HG02840 (cell line): ENCODE results near the gene ZNF653.
"Not testable (repeated sequence)": the region's sequence is repeated elsewhere in the genome, so short reads cannot be mapped to it uniquely, and the experiment has no call there.

ENCODE experiments used
- ATAC-seq: cut with Tn5 transposase; IDR thresholded peaks from one replicate; pipeline ENCODE4 v1.9.1; 2021; ENCODE audit warnings: mild to moderate bottlenecking, moderate library complexity, moderate number of reproducible peaks; ENCODE audit not compliant: unreplicated experiment, low FRiP score

Gene ZNF653

DNA sequence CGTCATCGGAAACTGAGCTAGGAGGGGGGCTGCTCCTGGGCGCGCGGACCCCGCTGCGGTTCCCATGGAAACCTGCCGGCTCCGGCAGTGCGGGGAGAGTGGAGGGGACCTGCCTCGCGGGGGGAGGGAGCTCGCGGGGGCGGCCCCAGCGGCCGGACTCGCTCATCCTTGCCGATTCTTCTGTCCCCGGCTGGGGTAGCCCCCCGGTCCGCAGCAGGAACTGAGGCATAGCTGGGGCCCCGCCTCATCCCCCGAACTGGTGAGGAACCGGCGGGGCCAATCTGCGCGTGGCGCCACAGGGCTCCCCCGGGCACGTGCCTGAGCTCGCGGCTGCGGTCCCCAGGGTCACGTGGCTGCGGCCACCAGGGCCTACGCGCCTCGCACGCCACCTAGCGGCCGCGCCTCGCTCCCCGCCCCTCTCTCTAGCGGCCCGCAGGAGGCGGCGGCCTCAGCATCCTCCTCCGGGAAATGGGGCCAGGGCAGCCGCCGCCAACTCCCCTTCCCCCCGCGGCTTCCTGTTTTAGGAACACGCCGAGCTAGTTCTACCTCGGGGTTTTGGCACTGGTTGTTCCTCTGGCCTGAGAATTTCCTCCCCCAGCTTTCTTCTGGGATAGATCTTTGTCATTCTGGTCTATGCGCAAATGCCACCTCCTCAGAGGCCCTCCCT, 23.1 kb downstream of the ZNF653 start:
- no peak for ATAC-seq

DNA sequence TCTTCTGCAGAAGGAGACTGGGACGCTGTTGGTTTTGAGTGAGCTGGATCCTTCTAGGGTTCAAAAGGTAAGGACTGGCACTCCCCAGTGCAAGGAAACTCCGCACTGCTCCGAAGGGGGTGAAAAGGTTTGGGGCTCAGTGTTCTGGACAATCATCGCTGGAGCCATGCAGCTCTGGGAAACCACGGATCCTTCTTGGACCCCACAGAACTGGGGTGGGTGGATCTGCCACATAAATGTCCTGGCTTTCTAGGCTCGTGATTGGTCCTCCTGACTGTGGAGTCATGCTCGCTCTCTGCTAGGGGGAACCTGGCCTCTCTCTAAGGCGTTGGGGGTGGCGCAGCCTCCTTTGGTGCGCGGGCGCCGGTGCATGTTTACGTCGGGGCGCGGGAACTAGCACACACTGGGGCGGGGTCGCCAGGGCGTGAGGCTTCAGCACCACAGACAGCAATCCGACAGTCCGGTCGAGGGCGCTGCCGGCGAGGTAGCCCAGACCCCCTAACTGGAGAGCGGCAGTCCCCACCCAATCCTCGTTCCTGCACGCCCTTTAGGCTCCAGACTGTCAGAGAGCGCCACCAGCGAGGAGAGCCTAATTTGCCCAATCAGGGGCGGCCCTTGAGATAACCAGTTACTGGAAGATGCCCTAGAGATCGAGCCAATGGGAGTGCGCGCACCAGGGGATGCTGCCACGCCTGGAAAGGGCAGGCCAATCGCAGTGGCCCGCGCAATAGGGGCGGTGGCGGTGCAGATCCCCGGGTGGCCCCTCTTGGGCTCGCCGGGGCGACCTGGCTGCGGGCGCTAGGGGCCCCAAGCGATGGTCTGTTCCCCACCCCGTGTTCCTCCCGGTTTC, 23.9 kb downstream of the ZNF653 start:
- no peak for ATAC-seq

DNA sequence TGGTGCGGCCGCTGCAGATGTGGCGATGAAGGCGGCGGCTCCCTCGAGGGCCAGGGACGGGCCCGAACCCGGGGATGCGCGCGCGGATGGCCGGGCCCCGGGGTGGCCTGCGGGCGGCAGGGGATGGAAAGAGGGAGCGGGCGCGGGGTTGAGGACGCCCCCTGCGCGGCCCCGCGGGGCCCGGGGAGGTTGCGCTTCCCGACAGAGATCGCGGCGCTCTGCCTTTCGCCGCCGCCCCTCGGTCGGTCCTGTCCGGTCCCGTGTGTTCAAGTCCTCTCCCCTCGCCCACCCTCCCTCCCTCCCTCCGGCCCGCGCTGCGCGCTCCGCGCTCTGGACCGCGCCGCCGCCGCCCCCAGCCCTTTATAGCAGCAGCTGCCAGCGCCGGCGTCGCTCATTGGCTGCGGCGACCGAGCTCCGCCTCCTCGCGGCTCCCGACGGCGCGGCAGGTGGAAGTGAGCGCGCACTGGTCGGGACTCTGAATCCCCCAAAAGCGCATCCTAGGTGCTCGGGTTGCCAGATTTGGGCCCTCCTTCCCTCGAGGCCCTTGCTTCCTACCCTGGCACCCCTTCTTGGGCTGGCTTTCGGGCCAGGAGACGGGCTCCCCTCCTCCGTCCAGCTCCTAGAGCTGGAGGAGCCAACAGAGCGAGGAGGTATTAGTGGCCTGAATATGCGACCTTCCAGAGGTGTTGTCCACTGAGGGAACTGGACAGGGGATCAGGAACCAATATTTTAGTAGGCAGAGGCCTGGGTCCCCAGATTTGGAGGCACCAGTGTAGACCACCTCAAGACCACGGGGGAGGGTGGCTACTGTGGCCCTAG, 24.7 kb downstream of the ZNF653 start, which contains the start of gene ELAVL3:
Gene ELAVL3, minus strand, starts transcription at position 332 of the 819 bp plus-strand sequence. CDS start 438 bp downstream, outside the sequence.
- no peak for ATAC-seq

DNA sequence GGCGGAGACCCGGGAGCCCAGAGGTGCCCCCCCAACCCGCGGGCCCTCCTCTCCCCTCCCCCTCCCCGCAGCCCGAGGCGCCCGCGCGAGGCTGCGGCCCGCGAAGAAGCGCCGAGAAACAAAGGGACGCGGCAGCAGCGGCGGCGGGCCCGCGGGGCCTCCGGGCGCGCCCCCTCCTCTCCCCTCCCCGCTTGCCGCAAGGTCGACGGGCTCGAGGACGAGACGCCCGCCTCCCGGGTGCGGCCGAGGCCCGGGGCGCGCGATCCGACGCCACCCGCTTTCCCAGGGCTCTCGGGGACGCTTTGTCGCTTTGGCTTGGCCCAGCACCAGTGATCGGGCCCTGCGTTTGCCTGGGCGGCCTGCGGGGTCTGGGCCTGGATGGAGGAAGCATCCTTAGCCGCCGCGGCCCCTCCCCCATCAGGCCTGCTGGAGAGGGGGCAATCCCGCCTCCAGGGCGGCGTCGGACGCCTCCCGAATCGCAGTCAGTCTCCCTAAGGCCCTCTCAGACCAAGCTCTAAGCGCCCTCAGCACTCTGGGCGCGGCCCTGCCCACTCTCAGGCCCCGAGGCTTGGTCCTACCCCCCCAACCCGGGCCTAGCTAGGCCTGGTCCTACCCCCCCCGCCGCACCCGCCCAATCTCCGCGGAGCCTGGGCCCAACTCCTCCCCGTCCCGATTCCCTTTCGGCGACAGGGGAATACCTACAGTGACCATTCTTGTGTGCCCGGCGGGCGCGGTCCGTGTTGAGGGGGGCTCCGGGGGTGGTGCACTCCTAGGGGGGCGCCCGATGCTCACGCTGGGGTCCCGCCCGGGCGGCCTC, 25.5 kb downstream of the ZNF653 start:
- ATAC-seq, result no peak

DNA sequence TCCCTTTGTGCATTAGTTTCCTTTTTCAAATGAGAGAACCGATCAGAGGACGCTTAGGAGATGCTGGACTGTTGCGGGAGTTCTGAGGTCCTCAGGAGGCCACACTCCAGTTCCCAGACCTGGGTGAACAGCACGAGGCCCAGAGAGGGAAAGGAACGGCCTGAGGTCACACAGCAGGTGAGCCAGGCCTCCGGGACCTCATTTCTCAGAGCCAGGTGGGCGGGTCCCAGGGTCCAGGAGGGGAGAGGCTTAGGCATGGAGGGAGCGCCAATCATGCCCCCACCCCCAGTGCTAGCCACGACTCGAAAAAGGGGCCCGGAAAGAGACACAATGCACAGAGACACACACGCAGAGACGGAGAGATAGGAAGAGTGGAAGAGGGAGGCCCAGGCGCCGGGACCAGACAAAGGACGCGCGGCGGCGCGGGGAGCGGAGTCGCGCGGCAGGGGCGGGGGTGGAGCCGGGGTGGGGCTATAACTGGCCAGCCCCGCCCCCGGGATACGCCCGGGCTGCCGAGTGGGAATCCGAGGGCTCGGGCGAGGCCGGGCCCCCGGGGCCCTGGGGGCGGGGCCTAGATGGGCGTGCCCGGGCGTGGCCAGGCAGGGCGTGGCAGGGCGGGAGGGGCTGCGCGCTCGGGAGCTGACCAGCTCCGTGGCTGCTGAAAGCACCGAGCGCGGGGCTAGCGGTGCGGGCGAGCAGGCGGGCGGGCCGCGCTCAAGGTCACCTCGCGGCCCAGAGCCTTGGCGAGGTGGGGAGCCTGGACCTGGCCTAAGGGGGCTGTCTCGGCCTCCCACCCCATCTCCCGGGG, 26.3 kb downstream of the ZNF653 start:
- ATAC-seq, result no peak

DNA sequence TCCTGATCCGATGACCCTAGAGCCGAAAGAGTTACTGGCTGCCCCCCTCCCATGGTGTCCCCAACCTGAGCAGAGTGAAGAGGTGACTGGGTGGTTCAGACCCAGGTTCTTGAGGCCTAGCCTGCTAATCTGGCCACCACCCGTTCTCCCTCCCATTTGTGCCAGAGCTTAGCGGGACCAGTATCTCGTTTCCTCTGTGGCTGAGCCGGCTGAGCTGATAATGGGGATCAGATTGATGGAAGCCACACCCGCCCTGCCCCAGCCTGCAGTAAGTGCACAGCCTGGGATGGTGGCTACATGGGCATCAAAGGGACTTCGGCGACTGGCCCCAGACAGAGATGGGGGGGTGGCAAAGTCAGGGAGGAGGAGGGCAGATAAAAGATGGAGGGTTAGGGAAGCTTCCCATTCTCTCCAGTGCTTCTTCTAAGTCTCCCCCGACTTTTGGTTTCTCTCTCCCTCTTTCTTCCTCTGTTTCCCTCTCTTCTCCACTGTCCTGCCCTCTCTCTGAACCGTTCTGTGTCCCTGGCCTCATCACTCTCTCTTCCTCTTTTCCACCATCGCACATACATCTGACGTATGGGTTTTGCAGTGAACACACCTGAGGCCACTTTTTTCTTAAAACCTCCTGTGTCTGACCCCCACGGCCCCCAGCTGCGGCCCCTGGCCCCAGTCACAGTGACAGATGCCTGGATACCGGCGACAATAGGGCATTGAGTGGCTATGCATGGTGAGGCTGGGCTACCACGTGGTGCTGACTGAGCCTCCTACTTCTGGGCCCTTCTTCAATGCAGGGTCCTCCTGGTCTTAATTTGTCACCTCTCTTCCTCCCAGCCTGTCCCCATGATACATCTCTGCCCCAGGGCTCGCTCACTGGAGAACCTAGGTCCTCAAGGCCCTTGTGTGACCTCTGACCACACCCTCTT, 27.2 kb downstream of the ZNF653 start:
- ATAC-seq, result no peak

DNA sequence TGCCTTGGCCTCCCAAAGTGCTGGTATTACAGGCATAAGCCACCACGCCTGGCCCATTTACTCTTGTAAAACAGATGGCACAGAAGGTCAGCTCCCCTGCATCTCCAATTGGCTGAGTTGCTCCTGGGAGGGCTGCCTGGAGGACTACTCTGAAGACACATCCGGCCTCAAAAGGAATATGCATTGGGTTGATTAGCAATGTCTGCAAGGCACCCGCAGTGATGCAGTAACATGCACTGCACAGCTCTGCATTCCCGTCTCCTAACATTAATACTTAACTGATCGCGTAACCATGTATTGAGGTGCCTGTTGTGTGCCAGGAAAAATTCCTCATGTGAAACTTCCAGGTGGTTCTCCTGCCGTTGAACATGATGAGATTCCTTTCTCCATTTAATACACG, 29.8 kb downstream of the ZNF653 start:
- no peak for ATAC-seq

DNA sequence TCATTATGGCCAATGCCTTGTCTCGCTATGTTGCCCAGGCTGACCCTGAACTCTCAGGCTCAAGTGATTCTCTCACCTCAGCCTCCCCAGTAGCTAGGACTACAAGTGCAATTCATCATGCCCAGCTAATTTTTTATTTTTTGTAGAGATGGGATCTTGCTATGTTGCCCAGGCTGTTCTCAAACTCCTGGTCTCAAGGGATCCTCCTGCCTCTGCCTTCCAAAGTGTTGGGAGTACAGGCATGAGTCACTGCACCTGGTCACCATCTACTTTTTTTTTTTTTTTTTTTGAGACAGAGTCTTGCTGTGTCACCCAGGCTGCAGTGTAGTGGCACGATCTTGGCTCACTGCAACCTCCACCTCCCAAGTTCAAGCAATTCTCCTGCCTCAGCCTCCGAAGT, 30.3 kb downstream of the ZNF653 start:
- ATAC-seq, result not testable (repeated sequence)

DNA sequence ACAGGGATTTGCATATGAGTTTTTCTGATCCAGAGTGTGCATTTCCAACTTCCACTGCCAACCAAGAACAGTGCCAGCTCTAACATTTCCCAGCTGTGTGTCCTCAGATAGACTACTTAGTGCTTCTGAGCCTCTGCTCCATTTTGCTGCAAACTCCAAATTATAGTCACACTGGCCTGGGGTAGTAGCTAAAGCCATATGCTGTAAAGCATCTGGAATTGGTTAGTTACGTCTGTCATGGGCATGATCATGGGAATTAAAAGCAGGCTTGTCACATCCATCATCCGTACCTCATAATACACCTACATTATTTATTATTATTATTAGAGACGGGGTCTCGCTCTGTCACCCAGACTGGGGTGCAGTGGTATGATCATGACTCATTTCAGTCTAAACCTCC, 31.9 kb downstream of the ZNF653 start:
- no peak for ATAC-seq

DNA sequence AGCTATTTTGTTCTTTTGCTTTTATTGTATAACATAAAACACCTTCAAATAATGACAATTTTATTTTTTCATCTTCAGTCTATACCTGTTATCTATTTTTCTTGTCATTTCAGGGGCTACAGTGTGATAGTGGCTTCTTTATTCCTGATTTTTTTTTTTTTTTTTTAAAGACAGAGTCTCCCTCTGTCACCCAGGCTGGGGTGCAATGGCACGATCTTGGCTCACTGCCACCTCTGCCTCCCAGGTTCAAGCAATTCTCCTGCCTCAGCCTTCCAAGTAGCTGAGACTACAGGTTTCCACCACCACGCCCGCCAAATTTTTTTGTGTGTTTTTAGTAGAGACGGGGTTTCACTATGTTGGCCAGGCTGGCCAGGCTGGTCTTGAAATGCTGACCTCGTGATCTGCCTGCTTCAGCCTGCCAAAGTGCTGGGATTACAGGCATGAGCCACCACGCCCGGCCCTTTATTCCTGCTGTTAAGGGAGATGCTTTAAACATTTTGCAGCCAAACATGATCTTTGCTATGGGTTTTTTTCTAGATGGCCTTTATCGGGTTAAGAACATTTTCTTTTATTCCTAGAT, 37.3 kb downstream of the ZNF653 start:
- ATAC-seq, result not testable (repeated sequence)

DNA sequence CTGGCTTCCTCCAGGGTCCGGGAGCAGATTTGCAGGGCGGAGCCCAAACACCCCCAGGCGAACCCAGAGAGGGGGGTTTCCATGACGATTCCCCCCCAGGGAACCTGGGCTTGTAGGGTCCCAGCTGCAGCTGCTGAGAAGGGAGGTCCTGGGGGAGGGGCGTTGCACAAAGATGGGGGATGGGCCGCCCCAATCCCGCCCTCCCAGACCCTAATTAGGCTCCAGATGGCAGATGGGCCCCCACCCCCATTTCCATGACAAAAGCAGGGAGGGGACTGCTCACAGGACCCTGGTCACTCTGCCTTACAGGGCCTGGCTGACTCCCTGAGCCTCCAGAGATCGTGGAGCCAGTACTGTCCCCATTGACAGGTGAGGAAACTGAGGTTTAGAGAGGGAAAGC, 40.0 kb downstream of the ZNF653 start:
- no peak for ATAC-seq

DNA sequence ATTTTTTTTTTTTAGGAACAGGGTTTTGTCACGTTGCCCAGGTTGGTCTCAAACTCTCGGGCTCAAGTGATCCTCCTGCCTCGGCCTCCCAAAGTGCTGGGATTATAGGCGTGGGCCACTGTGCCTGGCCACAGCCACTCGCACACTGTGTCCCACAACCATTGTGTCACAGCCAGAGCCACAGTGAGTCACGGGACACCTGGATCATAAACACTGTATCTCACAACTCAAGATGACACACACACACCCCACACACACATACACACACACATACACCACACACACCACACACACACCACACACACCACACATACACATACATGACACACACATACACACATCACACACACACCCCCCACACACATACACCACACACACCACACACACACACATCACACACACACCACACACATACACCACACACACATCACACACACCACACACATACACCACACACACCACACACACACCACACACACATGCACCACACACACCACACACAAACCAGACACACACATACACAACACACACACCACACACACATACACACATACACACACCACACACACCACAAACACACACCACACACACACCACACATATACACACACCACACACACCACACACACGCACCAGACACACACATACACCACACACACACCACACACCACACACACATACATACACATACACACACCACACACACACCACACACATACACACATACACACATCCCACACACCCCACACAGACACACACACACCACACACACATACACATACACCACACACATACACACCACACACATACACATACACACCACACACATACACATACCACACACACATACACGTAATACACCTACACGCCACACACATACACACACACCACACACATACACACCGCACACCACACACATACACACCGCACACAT, 41.0 kb downstream of the ZNF653 start:
- no peak for ATAC-seq

DNA sequence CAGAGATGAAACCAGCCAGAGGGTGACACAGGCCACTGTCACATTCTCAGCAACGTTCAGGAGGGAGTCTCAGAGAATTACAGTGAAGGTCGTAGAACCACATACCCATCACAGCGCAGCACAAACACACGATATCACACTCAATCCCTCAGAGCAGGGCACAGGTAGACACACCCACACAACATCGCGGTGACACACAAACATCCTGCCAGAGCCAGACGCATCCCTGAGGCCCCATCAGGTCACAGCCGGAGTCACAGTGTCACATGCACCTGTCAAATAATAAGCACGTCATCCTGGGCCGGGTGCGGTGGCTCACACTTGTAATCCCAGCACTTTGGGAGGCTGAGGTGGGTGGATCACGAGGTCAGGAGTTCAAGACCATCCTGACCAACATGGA, 42.2 kb downstream of the ZNF653 start:
- no peak for ATAC-seq

DNA sequence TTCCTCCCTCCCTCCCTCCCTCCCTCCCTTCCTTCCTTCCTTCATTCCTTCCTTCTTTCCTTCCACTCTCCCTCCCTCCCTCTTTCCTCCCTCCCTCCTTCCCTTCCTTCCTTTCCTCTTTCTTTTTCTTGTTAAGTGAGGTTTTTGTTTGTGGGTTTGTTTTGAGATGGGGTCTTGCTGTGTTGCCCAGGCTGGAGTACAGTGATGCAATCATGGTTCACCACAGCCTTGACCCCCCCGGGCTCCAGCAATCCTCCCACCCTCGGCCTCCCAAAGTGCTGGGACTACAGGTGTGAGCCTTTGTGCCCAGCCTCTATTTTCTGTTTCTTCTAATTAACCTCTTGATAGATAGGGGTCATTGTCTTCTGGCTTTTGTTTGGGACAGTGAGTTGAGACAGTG, 44.2 kb downstream of the ZNF653 start:
- no peak for ATAC-seq

DNA sequence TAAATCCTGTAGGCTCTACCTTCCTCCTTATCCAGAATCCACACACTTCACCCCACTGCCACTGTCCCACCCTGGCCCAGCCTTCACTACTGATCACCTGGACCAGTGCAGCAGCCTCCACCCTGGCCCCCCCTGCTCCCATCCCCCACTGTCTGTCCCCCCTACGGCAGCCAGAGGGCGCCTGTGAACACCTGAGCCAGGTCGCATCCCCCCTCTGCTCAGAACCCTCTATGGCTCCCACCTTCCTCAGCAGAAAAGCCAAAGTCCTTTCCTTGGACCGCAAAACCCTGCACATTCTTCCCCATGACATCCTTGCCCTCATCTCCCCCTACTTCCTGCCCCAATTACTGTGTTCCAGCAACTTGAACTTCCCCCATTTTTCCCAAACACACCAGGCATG, 45.4 kb downstream of the ZNF653 start:
- ATAC-seq, result no peak

DNA sequence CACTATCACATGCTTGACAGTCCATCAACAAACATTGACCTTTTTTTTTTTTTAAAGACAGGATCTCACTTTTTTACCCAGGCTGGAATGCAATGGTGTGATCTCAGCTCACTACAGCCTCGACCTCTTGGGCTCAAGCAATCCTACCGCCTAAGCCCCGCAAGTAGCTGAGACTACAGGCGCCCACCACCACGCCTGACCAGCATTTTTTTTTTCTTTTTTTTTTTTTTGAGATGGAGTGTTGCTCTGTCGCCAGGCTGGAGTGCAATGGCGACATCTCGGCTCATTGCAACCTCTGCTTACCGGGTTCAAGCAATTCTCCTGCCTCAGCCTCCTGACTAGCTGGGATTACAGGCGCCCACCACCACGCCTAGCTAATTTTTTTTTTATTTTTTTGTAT, 46.7 kb downstream of the ZNF653 start:
- not testable (repeated sequence) for ATAC-seq
